DOHH2 (cell line): ENCODE data around the gene GARNL3.

ENCODE experiments used
- EZH2phosphoT487 ChIP-seq: fragments of 200-600 bp; sonication (generic); IDR thresholded peaks from 2 replicates; pipeline ENCODE4 v1.6.1; 2017; ENCODE audit warnings: borderline replicate concordance, mild to moderate bottlenecking, antibody characterized with exemption, low read length, moderate library complexity, mixed read lengths
- TF ChIP-seq, protein P1 (sequence below): fragments of 200-600 bp; sonication (generic); IDR thresholded peaks from one replicate; pipeline ENCODE4 v1.5.1; 2014; ENCODE audit warnings: antibody characterized with exemption, mild to moderate bottlenecking, low read depth, low read length; ENCODE audit not compliant: poor library complexity, severe bottlenecking

DNA sequence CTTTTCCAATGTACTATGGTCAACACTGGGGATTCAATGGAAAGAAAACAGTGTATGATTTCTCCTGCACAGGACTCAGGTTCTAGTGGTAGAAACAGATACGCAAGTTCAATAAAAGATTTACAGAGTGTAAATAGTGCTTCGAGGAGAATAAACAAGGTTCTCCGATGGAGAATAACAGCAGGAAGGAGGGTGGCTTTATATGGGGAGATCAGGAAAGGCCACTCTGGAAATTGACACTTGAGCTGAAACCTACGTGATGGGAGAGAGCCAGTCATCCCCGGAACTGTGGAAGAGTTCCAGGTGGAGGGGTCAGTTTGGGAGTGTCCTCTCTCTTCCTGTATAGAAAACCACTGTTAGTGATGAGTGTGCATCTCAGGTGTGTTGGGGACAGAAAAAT is 65.9 kb downstream of the GARNL3 start:
- TF ChIP-seq, protein P1, sequence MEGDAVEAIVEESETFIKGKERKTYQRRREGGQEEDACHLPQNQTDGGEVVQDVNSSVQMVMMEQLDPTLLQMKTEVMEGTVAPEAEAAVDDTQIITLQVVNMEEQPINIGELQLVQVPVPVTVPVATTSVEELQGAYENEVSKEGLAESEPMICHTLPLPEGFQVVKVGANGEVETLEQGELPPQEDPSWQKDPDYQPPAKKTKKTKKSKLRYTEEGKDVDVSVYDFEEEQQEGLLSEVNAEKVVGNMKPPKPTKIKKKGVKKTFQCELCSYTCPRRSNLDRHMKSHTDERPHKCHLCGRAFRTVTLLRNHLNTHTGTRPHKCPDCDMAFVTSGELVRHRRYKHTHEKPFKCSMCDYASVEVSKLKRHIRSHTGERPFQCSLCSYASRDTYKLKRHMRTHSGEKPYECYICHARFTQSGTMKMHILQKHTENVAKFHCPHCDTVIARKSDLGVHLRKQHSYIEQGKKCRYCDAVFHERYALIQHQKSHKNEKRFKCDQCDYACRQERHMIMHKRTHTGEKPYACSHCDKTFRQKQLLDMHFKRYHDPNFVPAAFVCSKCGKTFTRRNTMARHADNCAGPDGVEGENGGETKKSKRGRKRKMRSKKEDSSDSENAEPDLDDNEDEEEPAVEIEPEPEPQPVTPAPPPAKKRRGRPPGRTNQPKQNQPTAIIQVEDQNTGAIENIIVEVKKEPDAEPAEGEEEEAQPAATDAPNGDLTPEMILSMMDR: no peak
- TF ChIP-seq EZH2phosphoT487: no peak
